Measurements from ENCODE around the gene PGF. TPM values are rescaled to one million over a fixed set of nuclear protein-coding genes. Genes with fewer than 3 reads are reported as not detected.

PGF gene
- total RNA-seq, 1 donor from 2014 or later = 6.1 TPM

DNA sequence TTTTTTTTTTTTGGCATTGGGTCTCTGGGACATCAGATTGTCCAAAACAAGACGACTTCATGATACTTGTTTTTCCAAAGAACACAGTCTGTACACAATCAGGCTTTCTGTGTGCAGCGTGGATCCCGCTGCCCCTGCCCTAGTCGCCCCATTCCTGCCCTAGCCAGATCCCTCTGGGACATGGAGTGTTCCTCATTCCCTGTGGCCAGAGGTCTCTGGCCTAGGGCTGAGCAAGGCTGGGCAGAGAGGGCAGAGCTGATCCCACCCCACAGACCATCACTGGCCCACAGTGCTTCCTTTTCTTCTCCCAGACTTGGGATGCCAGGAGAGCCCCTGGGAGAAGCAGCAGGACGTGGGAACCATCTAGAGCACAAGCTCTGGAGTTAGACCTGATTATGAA, 26.4 kb upstream of the PGF start:
- TF ChIP-seq, protein P1, sequence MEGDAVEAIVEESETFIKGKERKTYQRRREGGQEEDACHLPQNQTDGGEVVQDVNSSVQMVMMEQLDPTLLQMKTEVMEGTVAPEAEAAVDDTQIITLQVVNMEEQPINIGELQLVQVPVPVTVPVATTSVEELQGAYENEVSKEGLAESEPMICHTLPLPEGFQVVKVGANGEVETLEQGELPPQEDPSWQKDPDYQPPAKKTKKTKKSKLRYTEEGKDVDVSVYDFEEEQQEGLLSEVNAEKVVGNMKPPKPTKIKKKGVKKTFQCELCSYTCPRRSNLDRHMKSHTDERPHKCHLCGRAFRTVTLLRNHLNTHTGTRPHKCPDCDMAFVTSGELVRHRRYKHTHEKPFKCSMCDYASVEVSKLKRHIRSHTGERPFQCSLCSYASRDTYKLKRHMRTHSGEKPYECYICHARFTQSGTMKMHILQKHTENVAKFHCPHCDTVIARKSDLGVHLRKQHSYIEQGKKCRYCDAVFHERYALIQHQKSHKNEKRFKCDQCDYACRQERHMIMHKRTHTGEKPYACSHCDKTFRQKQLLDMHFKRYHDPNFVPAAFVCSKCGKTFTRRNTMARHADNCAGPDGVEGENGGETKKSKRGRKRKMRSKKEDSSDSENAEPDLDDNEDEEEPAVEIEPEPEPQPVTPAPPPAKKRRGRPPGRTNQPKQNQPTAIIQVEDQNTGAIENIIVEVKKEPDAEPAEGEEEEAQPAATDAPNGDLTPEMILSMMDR (conservative IDR thresholded peaks at IDR 0.05; ENCODE audit: low read depth, low read length) = no peak
- DNase-seq (ENCODE audit: low read depth) = no peak
- no peak overlapping the region for H3K4me3 ChIP-seq (ENCODE audit: low read depth, low read length)

DNA sequence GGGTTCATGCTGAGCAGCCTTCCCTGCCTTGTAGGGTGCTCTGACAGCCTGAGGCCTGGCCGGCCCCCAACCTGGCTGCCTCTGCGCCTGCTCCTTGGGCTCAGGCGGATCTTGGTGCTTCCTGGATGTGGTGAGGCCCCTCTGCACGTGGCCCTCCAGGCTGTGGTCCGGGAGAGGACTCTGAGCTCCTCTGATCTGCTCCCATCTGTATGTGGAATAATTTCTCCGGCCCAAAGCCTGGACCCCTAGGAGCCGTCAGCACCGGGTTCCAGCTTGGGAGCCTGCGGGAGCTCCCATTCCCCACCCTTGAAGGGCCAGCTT, 26.0 kb upstream of the PGF start:
- no peak overlapping the region for H3K4me3 ChIP-seq (ENCODE audit: low read depth, low read length)
- DNase-seq (ENCODE audit: low read depth) = no peak
- TF ChIP-seq, protein P1 (conservative IDR thresholded peaks at IDR 0.05; ENCODE audit: low read depth, low read length) = no peak

DNA sequence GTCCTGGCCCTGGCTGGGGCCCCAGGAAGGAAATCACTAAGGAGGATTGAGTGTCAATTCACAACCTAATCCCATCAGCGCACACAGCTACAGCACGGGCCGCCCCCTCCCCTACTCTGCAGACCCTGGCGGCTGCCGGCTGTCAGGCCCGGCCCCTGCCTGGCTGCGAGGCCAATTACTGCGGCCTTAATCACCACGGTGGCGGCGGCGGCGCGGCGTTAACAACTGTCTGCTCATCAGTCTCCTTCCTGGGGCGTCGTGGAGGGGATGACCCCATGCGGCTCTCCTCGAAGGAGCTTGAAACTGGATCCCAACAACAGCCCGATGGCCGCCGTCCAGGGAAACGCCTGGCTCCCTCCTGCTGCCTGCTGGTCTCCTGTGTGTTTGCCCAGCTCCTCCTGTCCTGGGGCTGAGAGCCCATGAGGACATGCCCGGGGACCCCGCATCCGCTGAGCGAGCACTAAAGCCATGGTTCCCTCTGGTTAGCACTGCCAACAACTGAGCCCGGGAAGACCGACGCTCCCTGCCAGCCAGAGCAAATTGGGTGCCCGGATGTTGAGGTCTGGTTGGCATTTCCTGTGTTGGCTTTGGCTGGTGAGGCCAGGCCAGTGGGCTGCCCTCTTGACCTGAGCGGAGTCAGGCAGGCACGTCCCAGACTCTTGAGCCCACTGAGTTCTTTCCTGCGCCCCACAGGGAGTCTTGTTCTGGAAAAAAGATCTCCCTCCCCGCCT, 25.5 kb upstream of the PGF start:
- H3K4me3 ChIP-seq (ENCODE audit: low read depth, low read length) = no peak overlapping the region
- DNase-seq (ENCODE audit: low read depth) = no peak
- TF ChIP-seq, protein P1 (conservative IDR thresholded peaks at IDR 0.05; ENCODE audit: low read depth, low read length) = no peak

DNA sequence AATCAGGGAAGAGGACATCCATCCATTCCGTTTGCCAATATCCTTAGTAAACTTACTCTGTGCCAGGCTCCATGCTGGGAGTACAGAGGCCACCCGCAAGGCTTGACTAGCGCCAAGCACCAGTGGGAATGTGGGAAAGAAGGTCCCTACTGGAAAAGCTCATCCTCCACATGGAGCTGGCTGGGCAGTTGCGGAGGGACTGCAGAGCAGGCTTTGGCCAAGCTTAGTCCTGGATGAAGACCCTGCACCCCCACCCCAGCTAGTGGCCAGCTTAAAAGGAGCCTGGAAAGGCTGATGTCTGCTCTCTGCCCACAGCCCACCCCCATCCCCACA, 25.0 kb upstream of the PGF start:
- TF ChIP-seq, protein P1 (conservative IDR thresholded peaks at IDR 0.05; ENCODE audit: low read depth, low read length) = no peak
- no peak for DNase-seq (ENCODE audit: low read depth)
- no peak overlapping the region for H3K4me3 ChIP-seq (ENCODE audit: low read depth, low read length)

DNA sequence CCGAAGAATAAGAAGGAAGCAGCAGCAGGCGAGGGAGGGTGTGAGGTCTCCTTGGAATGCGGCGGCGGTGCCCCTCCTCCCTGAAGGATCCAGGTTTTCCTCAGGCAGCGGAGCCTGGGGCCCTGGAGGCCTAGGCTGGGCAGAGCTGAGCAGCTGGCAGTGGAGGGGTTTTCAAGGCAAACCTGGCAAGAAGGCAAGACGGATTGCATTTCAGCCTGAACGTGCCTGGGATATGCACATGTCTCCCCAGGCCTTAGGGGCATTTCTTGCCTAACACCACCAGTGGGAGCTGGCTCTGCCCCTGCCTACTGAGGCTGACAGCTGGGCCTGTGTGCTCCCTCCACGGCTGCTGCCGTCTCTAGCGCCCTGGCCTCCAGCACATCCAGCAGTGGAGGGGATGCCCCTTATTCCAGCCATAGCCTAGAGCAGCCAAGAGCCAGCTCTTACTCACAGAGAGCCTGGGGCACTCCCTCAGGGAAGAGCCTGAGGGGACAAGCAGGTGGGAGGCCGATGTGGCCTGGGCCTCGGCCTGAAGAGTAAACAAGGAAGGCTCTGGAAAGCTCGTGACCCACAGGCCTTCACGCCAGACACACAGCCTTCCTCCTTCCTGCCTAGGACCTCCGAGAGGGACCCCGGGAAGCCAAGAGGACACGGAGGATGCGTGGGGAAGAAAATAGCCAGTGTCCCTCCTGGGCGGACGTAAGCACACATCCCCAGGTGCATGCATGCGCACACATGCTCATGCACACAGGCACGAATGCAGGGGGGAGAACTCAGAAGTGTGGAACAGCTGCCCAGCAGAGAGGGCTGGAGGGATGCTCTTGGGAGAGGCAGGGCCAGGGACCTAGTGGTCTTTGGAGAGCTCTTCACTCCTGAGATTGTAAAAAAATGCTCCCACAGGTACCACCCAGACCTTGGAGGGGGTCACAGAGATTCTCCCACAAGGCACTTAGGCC, 24.3 kb upstream of the PGF start:
- TF ChIP-seq, protein P1 (conservative IDR thresholded peaks at IDR 0.05; ENCODE audit: low read depth, low read length) = no peak
- no peak overlapping the region for H3K4me3 ChIP-seq (ENCODE audit: low read depth, low read length)
- DNase-seq (ENCODE audit: low read depth) = no peak

DNA sequence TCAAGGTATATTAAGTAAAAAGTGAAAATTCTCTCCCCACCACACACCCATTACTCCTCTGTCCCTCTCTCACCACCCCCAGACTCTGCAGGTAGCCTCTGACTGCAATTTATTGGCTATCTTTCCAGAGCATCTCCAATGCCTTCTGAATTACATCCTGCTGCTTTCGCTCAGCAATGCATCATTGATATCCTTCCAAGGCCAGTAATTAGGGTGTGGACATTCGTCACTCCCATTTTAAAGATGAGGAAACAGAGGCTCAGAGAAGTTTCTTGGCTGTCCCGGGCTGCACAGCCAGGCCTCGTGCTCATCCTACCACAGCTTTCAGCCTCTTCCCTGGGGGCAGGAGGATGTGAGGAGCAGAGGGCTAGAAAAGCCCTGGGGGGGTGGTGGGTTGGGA, 23.6 kb upstream of the PGF start:
- TF ChIP-seq, protein P1 (conservative IDR thresholded peaks at IDR 0.05; ENCODE audit: low read depth, low read length) = no peak
- DNase-seq (ENCODE audit: low read depth) = no peak
- no peak overlapping the region for H3K4me3 ChIP-seq (ENCODE audit: low read depth, low read length)

All from epithelial cell of proximal tubule (primary cell).